ENCODE data around the gene FAM47E.

Gene FAM47E

DNA sequence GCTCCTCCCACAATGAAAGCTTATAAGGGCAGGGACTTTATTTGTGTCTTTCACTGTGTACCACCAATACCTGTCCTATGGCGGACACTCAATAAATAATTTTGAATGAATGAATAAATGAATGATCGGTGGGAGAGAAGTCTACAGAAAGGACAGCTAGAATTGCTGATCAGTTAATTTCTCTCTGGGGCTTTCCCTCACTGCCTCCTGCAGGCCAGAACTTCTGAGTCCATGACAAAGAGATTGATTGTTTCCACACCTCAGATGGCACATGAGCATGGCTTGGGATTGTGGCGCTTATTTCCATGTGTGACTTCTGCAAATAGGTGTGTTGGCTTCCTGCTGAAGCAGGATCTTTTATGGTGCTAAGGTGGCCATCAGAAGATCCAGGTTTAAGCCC lies 6.3 kb downstream of the FAM47E start:
- no peak for TF ChIP-seq POLR2AphosphoS5 (IDR thresholded peaks at IDR 0.05; ENCODE audit: low read depth, low read length)
- TF ChIP-seq TAF1 (IDR thresholded peaks at IDR 0.05; ENCODE audit: borderline replicate concordance, insufficient read depth, low read length), result no peak
- TF ChIP-seq, protein P1, sequence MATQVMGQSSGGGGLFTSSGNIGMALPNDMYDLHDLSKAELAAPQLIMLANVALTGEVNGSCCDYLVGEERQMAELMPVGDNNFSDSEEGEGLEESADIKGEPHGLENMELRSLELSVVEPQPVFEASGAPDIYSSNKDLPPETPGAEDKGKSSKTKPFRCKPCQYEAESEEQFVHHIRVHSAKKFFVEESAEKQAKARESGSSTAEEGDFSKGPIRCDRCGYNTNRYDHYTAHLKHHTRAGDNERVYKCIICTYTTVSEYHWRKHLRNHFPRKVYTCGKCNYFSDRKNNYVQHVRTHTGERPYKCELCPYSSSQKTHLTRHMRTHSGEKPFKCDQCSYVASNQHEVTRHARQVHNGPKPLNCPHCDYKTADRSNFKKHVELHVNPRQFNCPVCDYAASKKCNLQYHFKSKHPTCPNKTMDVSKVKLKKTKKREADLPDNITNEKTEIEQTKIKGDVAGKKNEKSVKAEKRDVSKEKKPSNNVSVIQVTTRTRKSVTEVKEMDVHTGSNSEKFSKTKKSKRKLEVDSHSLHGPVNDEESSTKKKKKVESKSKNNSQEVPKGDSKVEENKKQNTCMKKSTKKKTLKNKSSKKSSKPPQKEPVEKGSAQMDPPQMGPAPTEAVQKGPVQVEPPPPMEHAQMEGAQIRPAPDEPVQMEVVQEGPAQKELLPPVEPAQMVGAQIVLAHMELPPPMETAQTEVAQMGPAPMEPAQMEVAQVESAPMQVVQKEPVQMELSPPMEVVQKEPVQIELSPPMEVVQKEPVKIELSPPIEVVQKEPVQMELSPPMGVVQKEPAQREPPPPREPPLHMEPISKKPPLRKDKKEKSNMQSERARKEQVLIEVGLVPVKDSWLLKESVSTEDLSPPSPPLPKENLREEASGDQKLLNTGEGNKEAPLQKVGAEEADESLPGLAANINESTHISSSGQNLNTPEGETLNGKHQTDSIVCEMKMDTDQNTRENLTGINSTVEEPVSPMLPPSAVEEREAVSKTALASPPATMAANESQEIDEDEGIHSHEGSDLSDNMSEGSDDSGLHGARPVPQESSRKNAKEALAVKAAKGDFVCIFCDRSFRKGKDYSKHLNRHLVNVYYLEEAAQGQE (IDR thresholded peaks at IDR 0.05; ENCODE audit: insufficient read depth in 1 of 2, low read depth in 2 of 2, low read length in 2 of 2), result no peak
- no peak for TF ChIP-seq SIN3A (IDR thresholded peaks at IDR 0.05; ENCODE audit: borderline replicate concordance, insufficient read depth, low read length)
- no peak for TF ChIP-seq FOXP2 (optimal IDR thresholded peaks at IDR 0.05; ENCODE audit: borderline replicate concordance, extremely low read depth, extremely low read length, insufficient read depth)

DNA sequence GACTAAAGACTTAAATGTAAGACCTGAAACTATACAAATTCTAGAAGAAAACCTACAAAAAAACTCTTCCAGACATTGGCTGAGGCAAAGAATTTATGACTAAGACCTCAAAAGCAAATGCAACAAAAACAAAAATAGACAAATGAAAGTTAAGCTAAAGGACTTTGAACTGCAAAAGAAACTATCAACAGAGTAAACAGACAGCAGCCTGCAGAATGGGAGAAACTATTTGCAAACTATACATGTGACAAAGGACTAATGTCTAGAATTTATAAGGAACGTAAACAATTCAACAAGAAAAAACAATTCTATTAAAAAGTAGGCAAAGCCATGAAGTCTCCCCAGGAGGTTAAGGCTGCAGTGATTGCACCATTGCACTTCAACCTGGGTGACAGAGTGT lies 9.1 kb downstream of the FAM47E start:
- TF ChIP-seq FOXP2 (optimal IDR thresholded peaks at IDR 0.05; ENCODE audit: borderline replicate concordance, extremely low read depth, extremely low read length, insufficient read depth) (no peak), TAF1 (IDR thresholded peaks at IDR 0.05; ENCODE audit: borderline replicate concordance, insufficient read depth, low read length) (no peak), SIN3A (IDR thresholded peaks at IDR 0.05; ENCODE audit: borderline replicate concordance, insufficient read depth, low read length) (no peak)

DNA sequence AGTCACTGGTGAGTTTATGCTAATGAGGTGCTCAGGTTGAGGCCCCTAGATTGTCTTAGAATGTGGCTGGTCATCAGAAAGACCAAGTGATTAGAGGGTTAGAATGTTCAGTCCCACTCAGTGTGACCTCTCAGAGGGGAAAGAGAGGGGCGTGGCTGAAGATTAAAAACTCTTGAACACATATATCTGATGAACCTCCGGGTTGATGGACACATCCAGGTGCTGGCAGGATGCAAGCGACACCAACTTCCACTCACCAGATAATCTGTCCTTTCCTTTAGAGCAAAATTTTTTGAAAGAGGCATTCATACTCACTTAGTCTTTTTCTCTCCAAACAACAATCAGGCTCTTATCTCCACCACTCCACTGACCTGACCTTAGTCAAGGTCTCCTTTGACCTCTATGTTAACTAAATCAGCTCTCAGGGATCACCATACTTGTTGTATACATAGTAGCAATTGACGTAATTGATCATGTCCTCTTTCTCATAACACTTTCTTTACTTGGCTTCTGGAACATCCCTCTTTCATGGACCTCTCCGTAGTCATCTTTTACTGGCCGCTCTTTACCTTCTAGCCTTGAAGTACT lies 14.2 kb downstream of the FAM47E start:
- TF ChIP-seq FOXP2 (optimal IDR thresholded peaks at IDR 0.05; ENCODE audit: borderline replicate concordance, extremely low read depth, extremely low read length, insufficient read depth), result no peak
- TF ChIP-seq, protein P1 (IDR thresholded peaks at IDR 0.05; ENCODE audit: insufficient read depth in 1 of 2, low read depth in 2 of 2, low read length in 2 of 2), result no peak
- TF ChIP-seq SIN3A (IDR thresholded peaks at IDR 0.05; ENCODE audit: borderline replicate concordance, insufficient read depth, low read length), result no peak
- TF ChIP-seq TAF1 (IDR thresholded peaks at IDR 0.05; ENCODE audit: borderline replicate concordance, insufficient read depth, low read length), result no peak
- no peak for TF ChIP-seq POLR2AphosphoS5 (IDR thresholded peaks at IDR 0.05; ENCODE audit: low read depth, low read length)

DNA sequence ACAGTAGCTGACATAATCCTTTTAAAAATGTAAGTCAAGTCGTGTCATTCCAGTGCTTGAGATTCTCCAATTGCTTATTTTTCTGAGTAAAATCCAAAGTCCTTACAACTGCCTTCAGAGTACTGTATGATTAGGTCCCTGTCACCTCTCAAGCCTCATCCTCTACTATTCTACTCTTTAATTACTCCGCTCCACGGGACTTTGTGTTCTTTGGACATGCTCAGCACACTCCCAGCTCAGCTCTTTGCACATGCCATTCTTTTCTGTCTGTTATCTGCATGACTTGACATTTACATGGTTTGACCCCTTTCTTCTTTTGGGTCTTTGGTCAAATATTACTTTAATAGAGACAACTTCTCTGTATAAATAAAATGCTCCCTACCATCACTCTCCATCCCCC lies 15.1 kb downstream of the FAM47E start:
- TF ChIP-seq, protein P1 (IDR thresholded peaks at IDR 0.05; ENCODE audit: insufficient read depth in 1 of 2, low read depth in 2 of 2, low read length in 2 of 2), result no peak
- TF ChIP-seq FOXP2 (optimal IDR thresholded peaks at IDR 0.05; ENCODE audit: borderline replicate concordance, extremely low read depth, extremely low read length, insufficient read depth), result no peak
- TF ChIP-seq SIN3A (IDR thresholded peaks at IDR 0.05; ENCODE audit: borderline replicate concordance, insufficient read depth, low read length), result no peak
- no peak for TF ChIP-seq TAF1 (IDR thresholded peaks at IDR 0.05; ENCODE audit: borderline replicate concordance, insufficient read depth, low read length)
- TF ChIP-seq POLR2AphosphoS5 (IDR thresholded peaks at IDR 0.05; ENCODE audit: low read depth, low read length), result no peak

DNA sequence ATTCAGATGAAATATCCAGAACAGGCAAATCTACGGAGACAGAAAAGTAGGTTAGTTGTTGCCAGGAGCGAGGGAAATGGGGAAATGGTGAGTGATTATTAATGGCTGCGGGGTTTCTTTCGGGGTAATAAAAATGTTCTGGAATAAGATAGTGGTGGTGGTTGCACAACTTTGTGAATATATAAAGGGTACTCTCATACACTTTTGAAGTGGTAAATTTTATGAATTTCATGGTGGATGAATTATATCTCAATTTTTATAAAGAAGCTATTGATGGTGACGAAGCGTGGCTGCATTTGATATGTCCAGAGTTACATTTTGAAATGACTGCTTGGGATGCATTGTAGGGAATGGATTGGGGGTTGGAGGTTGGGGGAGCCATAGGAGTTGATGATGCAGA lies 16.3 kb downstream of the FAM47E start:
- TF ChIP-seq TAF1 (IDR thresholded peaks at IDR 0.05; ENCODE audit: borderline replicate concordance, insufficient read depth, low read length) (no peak), SIN3A (IDR thresholded peaks at IDR 0.05; ENCODE audit: borderline replicate concordance, insufficient read depth, low read length) (no peak), FOXP2 (optimal IDR thresholded peaks at IDR 0.05; ENCODE audit: borderline replicate concordance, extremely low read depth, extremely low read length, insufficient read depth) (no peak), POLR2AphosphoS5 (IDR thresholded peaks at IDR 0.05; ENCODE audit: low read depth, low read length) (no peak)
- TF ChIP-seq, protein P1 (IDR thresholded peaks at IDR 0.05; ENCODE audit: insufficient read depth in 1 of 2, low read depth in 2 of 2, low read length in 2 of 2), result no peak
